Measurements from ENCODE around the gene CCM2.

Gene CCM2

DNA sequence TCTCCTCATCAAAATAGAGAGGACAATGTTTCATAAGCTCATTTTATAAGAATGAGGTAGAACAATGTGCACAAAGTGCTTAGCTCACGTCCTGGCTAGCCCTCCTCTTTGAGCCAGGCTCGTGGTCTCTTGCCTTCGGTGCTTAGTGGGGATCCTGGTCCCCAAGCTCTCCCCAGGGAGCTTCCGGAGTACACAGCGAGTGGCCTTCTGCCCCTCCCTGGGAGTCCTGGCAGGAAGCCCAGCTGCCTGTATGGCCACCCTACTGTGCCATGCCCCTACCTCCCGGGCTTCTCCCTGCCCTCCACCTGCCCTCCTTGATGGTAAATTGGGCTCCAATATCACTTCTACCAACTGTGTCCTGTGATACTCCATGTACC is 22.1 kb upstream of the CCM2 start:
- no peaks in the 10 kb centered on the region for H3K4me1 ChIP-seq (ENCODE audit: insufficient read depth, low read length)
- H3K27me3 ChIP-seq (ENCODE audit: insufficient read depth, low read length): no peaks in the 10 kb centered on the region
- no peaks in the 10 kb centered on the region for H3K9me3 ChIP-seq (ENCODE audit: insufficient read depth, low read depth, low read length)
- H3K27ac ChIP-seq (ENCODE audit: low read length): no peak overlapping the region
- H3K36me3 ChIP-seq (ENCODE audit: insufficient read depth, low read depth, low read length): peaks cover 19% of the 10 kb centered on the region
- H3K4me3 ChIP-seq (ENCODE audit: low read length): no peak overlapping the region
- no peak overlapping the region for H3K9ac ChIP-seq (ENCODE audit: low read depth, low read length)

DNA sequence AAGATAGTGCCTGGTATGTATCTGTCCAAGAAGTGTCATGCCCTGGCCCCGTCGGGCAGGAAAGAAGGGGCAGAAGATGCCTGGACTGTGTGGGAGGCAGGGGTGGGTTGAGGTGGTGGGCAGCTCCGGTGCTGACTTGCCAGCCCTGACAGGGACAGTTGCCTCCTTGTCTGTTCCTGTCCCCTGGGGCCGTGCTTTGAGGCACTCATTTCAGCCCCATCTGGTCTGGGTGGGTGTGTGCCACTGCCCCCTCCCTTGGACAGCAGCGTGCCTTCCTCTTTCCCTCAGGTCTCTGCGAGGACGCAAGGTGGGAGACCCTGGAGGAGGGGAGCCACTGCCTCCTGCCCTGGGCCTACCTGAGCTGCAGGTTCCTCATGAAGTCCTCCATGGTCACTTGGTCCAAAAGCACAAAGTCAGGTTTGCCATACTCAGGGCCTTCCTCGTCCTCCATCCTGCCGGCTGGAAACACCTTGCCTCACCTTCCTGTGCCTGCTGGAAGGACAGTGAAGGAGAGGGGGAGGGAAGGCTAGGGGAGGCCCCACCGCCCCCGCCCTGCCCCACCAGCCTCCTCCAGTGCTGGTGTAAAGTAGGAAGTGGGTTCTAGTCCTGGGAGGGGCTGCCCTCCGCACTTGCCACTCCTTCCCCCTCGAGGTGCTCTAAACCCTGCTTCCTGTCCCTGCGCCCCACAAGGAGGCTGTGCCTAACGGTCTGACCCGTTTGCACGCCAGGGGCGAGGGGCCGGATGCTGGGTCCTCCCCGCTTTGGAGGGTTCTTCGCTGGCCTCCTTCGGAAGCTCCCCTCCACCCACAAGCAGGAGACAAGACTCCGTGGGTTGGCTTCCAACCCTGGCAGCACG is 21.3 kb upstream of the CCM2 start, which contains the start of gene MYO1G:
MYO1G (minus strand) TSS at position 505 of the 856 bp plus-strand sequence; CDS start at position 451, 54 bp downstream.
- Histone ChIP-seq H3K4me1 (ENCODE audit: insufficient read depth, low read length) (no peaks in the 10 kb centered on the region), H3K9me3 (ENCODE audit: insufficient read depth, low read depth, low read length) (no peaks in the 10 kb centered on the region), H3K36me3 (ENCODE audit: insufficient read depth, low read depth, low read length) (peaks cover 27% of the 10 kb centered on the region), H3K27me3 (ENCODE audit: insufficient read depth, low read length) (no peaks in the 10 kb centered on the region), H3K4me3 (ENCODE audit: low read length) (no peak within 1 kb of the TSS), H3K27ac (ENCODE audit: low read length) (no peak within 1 kb of the TSS), H3K9ac (ENCODE audit: low read depth, low read length) (no peak within 1 kb of the TSS)

DNA sequence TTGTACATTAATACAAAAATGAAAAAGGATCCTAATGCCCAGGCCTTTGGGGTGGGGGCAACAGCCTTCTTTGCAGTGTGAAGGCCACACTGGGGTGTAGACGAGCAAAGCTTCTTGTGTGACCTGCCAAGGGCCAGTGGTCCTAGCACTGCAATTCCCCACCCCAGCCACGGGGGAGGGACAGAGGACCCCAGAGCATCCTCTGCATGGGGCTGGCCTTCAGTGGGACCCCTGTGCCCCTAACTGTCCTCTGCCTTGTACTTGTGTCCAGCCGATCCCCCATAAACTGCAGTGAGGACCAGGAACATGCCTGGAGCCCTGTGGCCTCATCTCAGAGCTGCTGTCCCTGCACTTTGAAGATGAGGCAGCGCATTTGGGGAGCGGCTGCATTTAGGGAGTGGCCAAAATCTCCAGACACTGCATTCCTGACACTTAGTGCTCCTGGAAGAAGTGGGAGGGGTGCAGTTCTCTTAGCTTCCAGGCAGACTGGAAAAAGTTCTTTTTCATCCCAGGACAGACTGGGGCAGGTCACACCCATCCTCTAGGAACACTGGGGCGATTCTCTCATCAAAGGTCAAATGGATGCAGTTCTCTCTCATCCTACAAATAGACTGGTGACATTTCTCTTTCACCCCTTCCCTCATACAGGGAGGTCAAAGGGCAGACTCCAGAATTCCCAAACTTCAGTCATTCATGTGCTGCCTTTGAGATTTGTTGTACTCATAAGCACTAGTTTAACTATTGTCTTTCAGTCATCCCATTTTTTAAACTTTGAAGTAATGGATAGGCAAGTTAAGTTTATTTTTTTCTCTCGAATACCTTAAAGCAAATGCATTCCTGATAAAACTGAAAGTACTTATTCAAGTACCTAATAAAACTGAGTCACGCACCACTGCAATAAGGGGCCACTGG is 20.3 kb upstream of the CCM2 start:
- Histone ChIP-seq H3K4me1 (ENCODE audit: insufficient read depth, low read length) (peaks cover under 1% of the 10 kb centered on the region; the same call in 1 of the 2 replicates), H3K27ac (ENCODE audit: low read length) (no peak overlapping the region), H3K27me3 (ENCODE audit: insufficient read depth, low read length) (no peaks in the 10 kb centered on the region), H3K9me3 (ENCODE audit: insufficient read depth, low read depth, low read length) (no peaks in the 10 kb centered on the region), H3K9ac (ENCODE audit: low read depth, low read length) (no peak overlapping the region), H3K36me3 (ENCODE audit: insufficient read depth, low read depth, low read length) (peaks cover 37% of the 10 kb centered on the region), H3K4me3 (ENCODE audit: low read length) (no peak overlapping the region)

DNA sequence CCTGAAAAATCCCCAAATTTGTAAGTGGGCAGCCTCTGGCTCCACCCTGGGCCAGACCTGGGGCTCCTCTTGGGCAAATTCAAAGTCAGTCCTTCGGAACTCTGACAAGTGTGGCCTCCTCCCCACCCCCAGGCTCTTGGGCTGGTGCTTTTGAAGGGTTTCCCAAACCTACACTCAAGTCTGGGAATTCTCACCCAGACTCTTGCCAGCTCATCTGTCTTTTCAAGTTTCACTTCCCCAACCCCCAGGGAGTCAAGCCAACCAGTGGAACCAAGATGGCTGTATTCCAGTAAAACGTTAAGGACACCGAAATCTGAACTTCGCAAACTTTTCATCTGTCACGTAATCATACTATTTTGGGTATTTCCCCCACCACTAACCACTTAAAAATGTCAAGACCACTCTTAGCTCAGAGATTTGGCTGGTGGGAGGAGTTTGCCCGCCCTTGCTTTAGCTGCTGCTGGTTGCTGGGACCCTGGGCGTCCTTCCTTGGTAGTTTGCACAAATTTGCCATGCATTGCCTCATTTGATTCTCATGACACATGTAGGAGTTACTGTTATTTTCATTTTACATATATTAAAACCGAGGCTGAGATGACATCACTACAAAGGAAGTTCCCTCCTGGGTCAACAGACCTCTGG is 19.5 kb upstream of the CCM2 start:
- Histone ChIP-seq H3K27ac (ENCODE audit: low read length) (no peak overlapping the region), H3K36me3 (ENCODE audit: insufficient read depth, low read depth, low read length) (peaks cover 44% of the 10 kb centered on the region), H3K4me3 (ENCODE audit: low read length) (no peak overlapping the region), H3K27me3 (ENCODE audit: insufficient read depth, low read length) (no peaks in the 10 kb centered on the region), H3K9ac (ENCODE audit: low read depth, low read length) (no peak overlapping the region), H3K4me1 (ENCODE audit: insufficient read depth, low read length) (peaks cover 8% of the 10 kb centered on the region; the same call in 1 of the 2 replicates), H3K9me3 (ENCODE audit: insufficient read depth, low read depth, low read length) (no peaks in the 10 kb centered on the region)

DNA sequence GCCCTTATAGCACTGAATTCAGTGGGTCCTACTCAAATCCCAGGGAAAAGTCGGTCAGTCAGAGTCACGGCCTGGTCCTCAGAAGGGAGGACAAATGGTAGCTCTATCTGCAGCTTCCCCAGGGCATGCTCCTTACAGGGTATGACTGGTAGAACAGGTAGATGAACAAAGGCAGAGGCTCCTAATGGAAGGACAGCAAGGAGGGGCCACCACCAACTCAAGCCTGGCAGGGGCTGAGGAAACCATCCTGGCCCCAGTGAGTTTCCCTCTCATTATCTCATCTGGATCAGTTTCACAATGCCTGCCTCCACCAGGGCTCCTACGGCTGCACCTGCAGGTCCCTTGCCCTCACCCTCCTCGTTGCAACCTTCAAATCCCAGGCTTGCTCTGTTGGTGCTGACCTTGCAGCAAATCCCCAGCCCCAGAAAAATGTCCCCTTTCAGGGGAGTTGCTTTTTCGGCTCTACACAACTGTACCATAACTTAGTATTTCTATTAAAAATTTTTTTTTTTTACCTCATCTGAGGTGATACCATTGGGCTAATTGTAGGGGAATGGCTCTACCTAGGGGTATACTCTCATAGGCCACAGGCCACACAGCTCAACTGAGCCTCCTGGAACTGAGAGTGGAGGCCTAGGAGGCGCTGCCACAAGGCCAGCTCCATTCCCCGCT is 18.8 kb upstream of the CCM2 start:
- H3K27ac ChIP-seq (ENCODE audit: low read length): no peak overlapping the region
- no peaks in the 10 kb centered on the region for H3K27me3 ChIP-seq (ENCODE audit: insufficient read depth, low read length)
- H3K4me3 ChIP-seq (ENCODE audit: low read length): no peak overlapping the region
- no peak overlapping the region for H3K9ac ChIP-seq (ENCODE audit: low read depth, low read length)
- peaks cover 10% of the 10 kb centered on the region; the same call in 1 of the 2 replicates for H3K4me1 ChIP-seq (ENCODE audit: insufficient read depth, low read length)
- no peaks in the 10 kb centered on the region for H3K9me3 ChIP-seq (ENCODE audit: insufficient read depth, low read depth, low read length)
- H3K36me3 ChIP-seq (ENCODE audit: insufficient read depth, low read depth, low read length): peaks cover 51% of the 10 kb centered on the region

DNA sequence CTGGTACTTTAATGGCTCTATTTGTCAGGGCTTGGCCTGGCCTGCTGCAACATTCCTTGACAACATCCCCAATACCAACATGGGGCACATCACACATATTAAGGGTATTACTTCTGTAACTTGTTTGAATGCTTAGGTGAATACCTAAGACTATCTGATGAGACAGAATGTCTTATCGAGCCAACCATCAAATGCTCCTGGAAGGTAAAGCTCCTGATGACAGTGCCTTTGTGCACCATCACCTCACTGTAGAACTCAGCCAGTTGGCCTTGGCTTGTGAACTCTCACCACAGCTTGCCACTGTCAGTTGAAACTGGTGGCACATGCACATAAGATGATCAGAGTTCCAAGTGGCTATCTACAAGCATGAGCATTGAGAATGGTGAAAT is 17.5 kb upstream of the CCM2 start:
- Histone ChIP-seq H3K9me3 (ENCODE audit: insufficient read depth, low read depth, low read length) (no peaks in the 10 kb centered on the region), H3K36me3 (ENCODE audit: insufficient read depth, low read depth, low read length) (peaks cover 51% of the 10 kb centered on the region), H3K27ac (ENCODE audit: low read length) (no peak overlapping the region), H3K27me3 (ENCODE audit: insufficient read depth, low read length) (no peaks in the 10 kb centered on the region), H3K4me3 (ENCODE audit: low read length) (no peak overlapping the region), H3K9ac (ENCODE audit: low read depth, low read length) (no peak overlapping the region), H3K4me1 (ENCODE audit: insufficient read depth, low read length) (peaks cover 10% of the 10 kb centered on the region; the same call in 1 of the 2 replicates)

DNA sequence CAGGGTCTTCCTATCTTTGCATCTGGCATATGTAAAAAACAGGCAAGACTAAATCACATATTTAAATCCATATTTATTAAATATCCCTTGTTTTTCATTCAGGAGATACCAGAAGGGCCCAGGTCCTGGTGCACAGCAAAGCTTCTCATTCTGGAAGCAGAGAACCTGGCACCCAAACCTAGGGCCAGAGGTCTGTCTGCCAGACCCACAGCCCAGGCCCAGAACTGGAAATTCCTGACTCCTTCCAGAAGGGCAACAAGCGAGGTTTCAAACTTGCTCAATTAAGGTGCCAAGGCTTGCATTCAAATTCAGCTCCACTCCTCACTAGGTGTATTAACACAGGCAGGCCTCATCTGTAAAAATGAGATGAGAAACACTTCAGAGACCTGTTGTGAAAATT is 17.0 kb upstream of the CCM2 start:
- Histone ChIP-seq H3K27ac (ENCODE audit: low read length) (no peak overlapping the region), H3K9me3 (ENCODE audit: insufficient read depth, low read depth, low read length) (no peaks in the 10 kb centered on the region), H3K4me3 (ENCODE audit: low read length) (no peak overlapping the region), H3K36me3 (ENCODE audit: insufficient read depth, low read depth, low read length) (peaks cover 51% of the 10 kb centered on the region), H3K27me3 (ENCODE audit: insufficient read depth, low read length) (no peaks in the 10 kb centered on the region), H3K4me1 (ENCODE audit: insufficient read depth, low read length) (peaks cover 10% of the 10 kb centered on the region; the same call in 1 of the 2 replicates), H3K9ac (ENCODE audit: low read depth, low read length) (no peak overlapping the region)

DNA sequence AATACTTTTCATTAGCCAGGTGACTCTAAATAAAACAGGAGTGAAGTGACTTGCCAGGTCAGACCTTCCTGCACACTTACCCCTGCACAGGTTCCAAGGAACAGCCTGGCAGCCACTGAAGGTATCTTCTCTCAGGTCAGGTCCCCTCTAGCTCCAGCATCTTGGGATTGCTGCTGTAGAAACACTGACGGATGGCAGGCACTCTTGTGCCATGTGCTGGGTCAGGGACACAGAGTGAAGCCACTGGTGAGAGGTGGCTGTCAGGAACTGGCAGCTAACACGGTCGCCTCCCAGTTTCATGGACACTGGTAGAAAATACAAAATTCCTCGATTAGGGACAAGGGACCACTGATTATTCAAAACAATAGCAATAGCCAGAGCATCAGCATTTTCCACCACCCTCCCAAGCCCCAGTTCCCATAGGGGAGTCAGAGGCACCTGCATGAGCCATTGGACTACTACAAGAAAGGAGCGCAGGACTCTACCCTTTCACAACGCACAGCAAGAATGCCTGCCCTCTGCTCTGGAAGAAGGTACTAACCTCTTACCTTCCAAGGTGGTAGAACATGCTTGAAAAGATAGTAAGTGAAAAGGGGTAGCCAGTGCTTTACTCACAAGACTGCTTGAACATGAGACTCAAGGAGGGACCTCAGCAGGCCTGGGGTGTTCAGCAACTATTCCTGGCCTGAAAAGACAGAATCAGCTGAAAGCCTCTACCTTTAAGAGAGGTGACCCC is 16.1 kb upstream of the CCM2 start:
- H3K4me1 ChIP-seq (ENCODE audit: insufficient read depth, low read length): peaks cover 10% of the 10 kb centered on the region; the same call in 1 of the 2 replicates
- no peaks in the 10 kb centered on the region for H3K27me3 ChIP-seq (ENCODE audit: insufficient read depth, low read length)
- H3K27ac ChIP-seq (ENCODE audit: low read length): no peak overlapping the region
- peak overlapping the region; percentile 100; the same call in 1 of the 2 replicates for H3K9ac ChIP-seq (ENCODE audit: low read depth, low read length)
- H3K4me3 ChIP-seq (ENCODE audit: low read length): peak overlapping the region; percentile 100; the same call in 1 of the 2 replicates
- peaks cover 51% of the 10 kb centered on the region for H3K36me3 ChIP-seq (ENCODE audit: insufficient read depth, low read depth, low read length)
- H3K9me3 ChIP-seq (ENCODE audit: insufficient read depth, low read depth, low read length): no peaks in the 10 kb centered on the region

DNA sequence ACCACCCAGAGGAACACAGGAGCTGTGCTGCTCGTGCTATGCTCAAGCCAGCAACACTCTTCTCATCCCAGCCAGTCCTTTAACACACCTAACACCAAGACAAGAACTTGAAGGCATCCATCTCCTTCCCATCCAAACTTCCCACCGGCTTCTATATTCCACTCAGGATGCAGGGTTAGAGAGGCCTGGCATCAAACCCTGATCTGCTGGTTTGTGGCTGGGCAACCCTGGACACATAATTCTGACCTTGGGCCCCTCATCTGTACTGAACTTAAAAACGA is 15.6 kb upstream of the CCM2 start:
- H3K4me3 ChIP-seq (ENCODE audit: low read length): peak overlapping the region; percentile 100
- peaks cover 10% of the 10 kb centered on the region; the same call in 1 of the 2 replicates for H3K4me1 ChIP-seq (ENCODE audit: insufficient read depth, low read length)
- H3K9me3 ChIP-seq (ENCODE audit: insufficient read depth, low read depth, low read length): no peaks in the 10 kb centered on the region
- no peaks in the 10 kb centered on the region for H3K27me3 ChIP-seq (ENCODE audit: insufficient read depth, low read length)
- H3K36me3 ChIP-seq (ENCODE audit: insufficient read depth, low read depth, low read length): peaks cover 51% of the 10 kb centered on the region
- H3K27ac ChIP-seq (ENCODE audit: low read length): no peak overlapping the region
- H3K9ac ChIP-seq (ENCODE audit: low read depth, low read length): peak overlapping the region; percentile 100; the same call in 1 of the 2 replicates

DNA sequence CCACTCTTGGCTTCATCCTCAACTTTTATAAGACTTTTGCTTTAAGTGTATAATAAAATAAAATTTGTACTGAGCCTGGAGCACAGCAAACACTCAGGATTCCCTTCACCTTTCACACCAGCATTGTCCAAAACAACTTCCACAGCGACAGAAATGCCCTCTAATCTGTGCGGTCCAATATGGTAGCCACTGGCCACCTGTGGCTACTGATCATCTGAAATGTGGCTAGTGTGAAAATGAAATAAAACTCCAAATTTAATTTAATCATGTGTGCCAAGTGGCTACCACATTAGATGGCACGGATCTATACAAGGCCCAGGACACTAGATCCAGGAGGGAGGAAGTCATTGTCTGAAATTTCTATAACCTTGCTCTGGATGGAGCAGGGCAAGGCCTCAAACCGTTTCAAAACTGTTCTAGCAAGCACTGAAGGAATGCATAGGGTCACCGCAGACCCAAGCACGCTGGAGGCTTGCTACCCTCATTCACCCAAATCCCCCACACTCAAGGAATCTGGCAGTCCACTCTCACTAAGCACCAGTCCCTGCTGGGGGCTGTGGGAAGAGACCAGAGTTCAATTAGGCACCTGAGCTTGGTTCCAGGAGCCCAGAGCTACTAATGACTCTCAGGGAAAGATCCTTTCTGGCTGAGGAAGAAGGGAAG is 14.8 kb upstream of the CCM2 start:
- Histone ChIP-seq H3K4me3 (ENCODE audit: low read length) (peak overlapping the region; percentile 100), H3K36me3 (ENCODE audit: insufficient read depth, low read depth, low read length) (peaks cover 51% of the 10 kb centered on the region), H3K9ac (ENCODE audit: low read depth, low read length) (peak overlapping the region; percentile 100), H3K27ac (ENCODE audit: low read length) (peak overlapping the region; percentile 98), H3K9me3 (ENCODE audit: insufficient read depth, low read depth, low read length) (no peaks in the 10 kb centered on the region), H3K27me3 (ENCODE audit: insufficient read depth, low read length) (no peaks in the 10 kb centered on the region), H3K4me1 (ENCODE audit: insufficient read depth, low read length) (peaks cover 10% of the 10 kb centered on the region; the same call in 1 of the 2 replicates)

Measured in iPS-20b (cell line).